Left ventricle myocardium inferior (tissue), 1 donor: ENCODE results near the gene OR7G2. TPM values are rescaled to one million over a fixed set of nuclear protein-coding genes. Genes with fewer than 3 reads are reported as not detected.
"Not testable (repeated sequence)": the region's sequence is repeated elsewhere in the genome, so short reads cannot be mapped to it uniquely, and the experiment has no call there.

ENCODE experiments used
- DNase-seq: peaks from one replicate; pipeline ENCODE4 v3.0.0-alpha.2; 2020
- H3K27ac ChIP-seq: fragments of 200-600 bp; replicated peaks from 2 replicates; pipeline ENCODE4 v1.8.0; 2021
- H3K27me3 ChIP-seq: fragments of 200-600 bp; 2 replicates; pipeline ENCODE4 v1.8.0; 2021; ENCODE audit warnings: low read depth
- H3K36me3 ChIP-seq: fragments of 200-600 bp; 2 replicates; pipeline ENCODE4 v1.8.0; 2021
- H3K4me1 ChIP-seq: fragments of 200-600 bp; 2 replicates; pipeline ENCODE4 v1.8.0; 2021
- H3K4me3 ChIP-seq: fragments of 200-600 bp; 2 replicates; pipeline ENCODE4 v1.8.0; 2021; ENCODE audit warnings: mild to moderate bottlenecking, moderate library complexity
- H3K9me3 ChIP-seq: fragments of 200-600 bp; replicated peaks from 2 replicates; pipeline ENCODE4 v1.8.0; 2021
- CTCF ChIP-seq: fragments of 200-600 bp; IDR thresholded peaks from 2 replicates; pipeline ENCODE4 v1.8.0; 2021; ENCODE audit warnings: antibody characterized with exemption, mild to moderate bottlenecking, borderline replicate concordance
- intact Hi-C: fragments of 100-400 bp; cut with micrococcal nuclease; formaldehyde crosslinking; loops from one replicate; pipeline ENCODE4 v1.11.0; 2022
- total RNA-seq: library from RNA; stranded (reverse); fragmentation: NEBNext Ultra II Directional; extraction: Animal tissue kit (Norgen Biotek cat#: 25700); gene quantifications from one replicate; pipeline ENCODE4 v1.2.1, GENCODE V29; 2021
- donor health status: DM: no; HTN: yes; CAD: no; lungs with severe emphysema.

OR7G2 gene
- total RNA-seq, 1 donor from 2014 or later, result not detected

DNA sequence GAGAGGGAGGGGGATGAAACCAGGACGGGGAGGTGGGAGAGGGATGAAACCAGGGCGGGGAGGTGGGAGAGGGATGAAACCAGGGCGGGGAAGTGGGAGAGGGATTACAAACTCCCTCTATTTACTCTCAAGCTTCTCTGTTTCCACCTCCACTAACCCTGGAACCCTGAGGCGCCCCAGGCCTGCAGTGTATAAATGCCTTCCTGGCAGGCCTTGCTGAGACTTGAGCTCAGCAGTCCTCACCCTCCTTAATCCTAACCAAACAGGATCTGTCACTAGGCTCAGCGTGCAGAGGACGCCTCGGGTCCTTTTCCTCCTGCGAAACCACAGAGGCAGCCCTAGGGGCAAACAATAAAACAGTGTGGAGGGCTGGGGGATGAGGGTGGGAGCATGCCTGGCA, 52.5 kb downstream of the OR7G2 start:
- no peaks in the 10 kb centered on the region for H3K36me3 ChIP-seq
- intact Hi-C loops, result no loop called here
- no peaks in the 10 kb centered on the region for H3K4me1 ChIP-seq
- no peak for TF ChIP-seq CTCF
- no peak overlapping the region for H3K27ac ChIP-seq
- DNase-seq, result no peak
- no peaks in the 10 kb centered on the region for H3K9me3 ChIP-seq
- peaks cover 54% of the 10 kb centered on the region for H3K27me3 ChIP-seq
- no peak overlapping the region for H3K4me3 ChIP-seq

- TF ChIP-seq CTCF, result no peak
- Histone ChIP-seq H3K36me3 (no peaks in the 10 kb centered on the region), H3K27me3 (peaks cover 55% of the 10 kb centered on the region), H3K27ac (no peak overlapping the region), H3K4me1 (no peaks in the 10 kb centered on the region), H3K4me3 (no peak overlapping the region), H3K9me3 (no peaks in the 10 kb centered on the region)
- intact Hi-C loops, result no loop called here
- no peak for DNase-seq
Measured at GRCh38 chr19:9054207-9054606, 53.1 kb downstream of the OR7G2 start.

DNA sequence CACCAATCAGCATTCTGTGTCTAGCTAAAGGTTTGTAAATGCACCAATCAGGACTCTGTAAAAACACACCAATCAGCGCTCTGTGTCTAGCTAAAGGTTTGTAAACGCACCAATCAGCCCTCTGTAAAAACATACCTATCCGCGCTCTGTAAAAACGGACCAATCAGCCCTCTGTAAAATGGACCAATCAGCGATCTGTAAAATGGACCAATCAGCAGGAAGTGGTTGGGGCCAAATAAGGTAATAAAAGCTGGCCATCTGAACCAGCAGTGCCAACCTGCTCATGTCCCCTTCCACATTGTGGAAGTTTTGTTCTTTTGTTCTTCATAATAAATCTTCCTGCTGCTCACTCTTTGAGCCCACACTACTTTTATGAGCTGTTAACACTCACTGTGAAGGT, 53.6 kb downstream of the OR7G2 start:
- peaks cover 60% of the 10 kb centered on the region for H3K27me3 ChIP-seq
- DNase-seq, H3K4me1 ChIP-seq, H3K9me3 ChIP-seq, intact Hi-C loops, H3K36me3 ChIP-seq, H3K27ac ChIP-seq, H3K4me3 ChIP-seq: not testable (repeated sequence)

GRCh38 chr19:9052894-9053293, 54.4 kb downstream of the OR7G2 start:
- no peaks in the 10 kb centered on the region for H3K4me1 ChIP-seq
- no peak overlapping the region for H3K27ac ChIP-seq
- no peak for DNase-seq
- TF ChIP-seq CTCF, result no peak
- H3K36me3 ChIP-seq, result no peaks in the 10 kb centered on the region
- H3K9me3 ChIP-seq, result no peaks in the 10 kb centered on the region
- intact Hi-C loops, result no loop called here
- peaks cover 68% of the 10 kb centered on the region for H3K27me3 ChIP-seq
- H3K4me3 ChIP-seq, result no peak overlapping the region

Other genes with a start within 250 kb of the OR7G2 start
- gene MUC16, start 97.1 kb downstream of the OR7G2 start, total RNA-seq, result not detected
- not detected for gene OR1M1, start 20.4 kb downstream of the OR7G2 start, total RNA-seq
- gene OR7G1, start 8.3 kb upstream of the OR7G2 start, total RNA-seq, result not detected
- not detected for gene OR7G3, start 19.5 kb upstream of the OR7G2 start, total RNA-seq
- gene ZNF317, start 32.9 kb upstream of the OR7G2 start, total RNA-seq, result 15.1 TPM
- gene OR7D2, start 71.5 kb upstream of the OR7G2 start, total RNA-seq, result 0.16 TPM
- gene OR7D4, start 112.1 kb upstream of the OR7G2 start, total RNA-seq, result not detected
- gene OR7E24, start 143.5 kb upstream of the OR7G2 start, total RNA-seq, result not detected
- 3.9 TPM for gene ZNF699, start 202.4 kb upstream of the OR7G2 start, total RNA-seq
- 19.1 TPM for gene ZNF559, start 216.7 kb upstream of the OR7G2 start, total RNA-seq